AG04449 (cell line): ENCODE results near the gene ADAMTS17.

ENCODE experiments used
- CTCF ChIA-PET: fragments of 350-600 bp; formaldehyde crosslinking; extraction: SDS; loops from one replicate; lab custom pipeline; 2021; ENCODE audit warnings: antibody characterized with exemption; lab: Yijun Ruan, JAX
- POLR2A ChIA-PET: fragments of 400-600, 350-600 bp; formaldehyde crosslinking; extraction: SDS; loops from one replicate; lab custom pipeline; 2020; ENCODE audit warnings: antibody characterized with exemption, inconsistent platforms; lab: Yijun Ruan, JAX
- DNase-seq: peaks from one replicate; pipeline ENCODE4 v3.0.0-alpha.2; 2010; ENCODE audit warnings: low read depth, low spot score
- H3K4me3 ChIP-seq: 2 replicates; pipeline ENCODE4 v1.5.1; 2011; ENCODE audit warnings: low read depth, mild to moderate bottlenecking, control low read depth, low read length
- TF ChIP-seq, protein P1 (sequence below): IDR thresholded peaks from one replicate; pipeline ENCODE4 v1.5.1; 2011; ENCODE audit warnings: mild to moderate bottlenecking, moderate library complexity, low read length, control low read depth, inconsistent platforms; ENCODE audit not compliant: insufficient read depth; ENCODE audit errors: missing control alignments

Gene ADAMTS17

DNA sequence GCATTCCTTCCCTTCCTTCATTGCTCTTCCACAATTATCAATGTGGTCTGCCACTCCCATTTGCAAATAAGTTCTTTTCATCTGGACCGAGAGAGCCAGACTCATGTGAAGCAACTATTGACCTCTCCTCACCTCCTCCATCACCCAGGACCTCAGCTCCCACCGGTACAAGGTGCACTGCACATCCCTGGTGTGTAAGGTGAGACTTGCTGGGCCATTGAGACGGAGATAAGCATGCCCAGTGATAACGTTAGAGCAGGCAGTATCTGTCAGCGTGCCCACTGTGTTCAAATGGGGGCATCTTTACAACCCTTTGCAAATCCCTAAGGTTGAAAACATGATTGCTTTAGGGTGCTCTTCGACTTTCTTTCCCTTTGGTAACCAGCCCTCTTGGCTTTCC is 154.8 kb downstream of the ADAMTS17 start:
- TF ChIP-seq, protein P1, sequence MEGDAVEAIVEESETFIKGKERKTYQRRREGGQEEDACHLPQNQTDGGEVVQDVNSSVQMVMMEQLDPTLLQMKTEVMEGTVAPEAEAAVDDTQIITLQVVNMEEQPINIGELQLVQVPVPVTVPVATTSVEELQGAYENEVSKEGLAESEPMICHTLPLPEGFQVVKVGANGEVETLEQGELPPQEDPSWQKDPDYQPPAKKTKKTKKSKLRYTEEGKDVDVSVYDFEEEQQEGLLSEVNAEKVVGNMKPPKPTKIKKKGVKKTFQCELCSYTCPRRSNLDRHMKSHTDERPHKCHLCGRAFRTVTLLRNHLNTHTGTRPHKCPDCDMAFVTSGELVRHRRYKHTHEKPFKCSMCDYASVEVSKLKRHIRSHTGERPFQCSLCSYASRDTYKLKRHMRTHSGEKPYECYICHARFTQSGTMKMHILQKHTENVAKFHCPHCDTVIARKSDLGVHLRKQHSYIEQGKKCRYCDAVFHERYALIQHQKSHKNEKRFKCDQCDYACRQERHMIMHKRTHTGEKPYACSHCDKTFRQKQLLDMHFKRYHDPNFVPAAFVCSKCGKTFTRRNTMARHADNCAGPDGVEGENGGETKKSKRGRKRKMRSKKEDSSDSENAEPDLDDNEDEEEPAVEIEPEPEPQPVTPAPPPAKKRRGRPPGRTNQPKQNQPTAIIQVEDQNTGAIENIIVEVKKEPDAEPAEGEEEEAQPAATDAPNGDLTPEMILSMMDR: no peak
- ChIA-PET CTCF (no interaction called here), POLR2A (no interaction called here)
- no peak for DNase-seq
- H3K4me3 ChIP-seq: no peak overlapping the region

DNA sequence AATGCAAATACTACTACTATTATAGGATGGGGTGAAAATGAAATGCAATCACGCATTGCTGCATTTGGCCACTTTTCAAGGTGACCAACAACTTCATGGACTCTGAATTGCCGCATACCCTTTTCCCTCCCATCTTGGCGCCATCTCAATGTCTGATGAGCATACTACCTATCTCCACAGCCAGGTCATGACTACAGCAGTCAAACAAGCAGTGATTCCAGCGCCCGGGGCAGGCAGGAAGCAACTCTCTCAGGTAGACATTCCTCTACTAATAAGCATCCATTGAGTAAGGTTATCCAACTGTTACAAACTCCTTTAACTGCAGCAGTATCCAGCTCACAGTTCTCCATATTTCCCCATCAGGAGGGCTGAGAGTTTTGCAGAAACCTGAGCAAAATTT is 155.4 kb downstream of the ADAMTS17 start:
- CTCF ChIA-PET: no interaction called here
- DNase-seq: no peak
- TF ChIP-seq, protein P1: no peak
- H3K4me3 ChIP-seq: no peak overlapping the region
- POLR2A ChIA-PET: no interaction called here

DNA sequence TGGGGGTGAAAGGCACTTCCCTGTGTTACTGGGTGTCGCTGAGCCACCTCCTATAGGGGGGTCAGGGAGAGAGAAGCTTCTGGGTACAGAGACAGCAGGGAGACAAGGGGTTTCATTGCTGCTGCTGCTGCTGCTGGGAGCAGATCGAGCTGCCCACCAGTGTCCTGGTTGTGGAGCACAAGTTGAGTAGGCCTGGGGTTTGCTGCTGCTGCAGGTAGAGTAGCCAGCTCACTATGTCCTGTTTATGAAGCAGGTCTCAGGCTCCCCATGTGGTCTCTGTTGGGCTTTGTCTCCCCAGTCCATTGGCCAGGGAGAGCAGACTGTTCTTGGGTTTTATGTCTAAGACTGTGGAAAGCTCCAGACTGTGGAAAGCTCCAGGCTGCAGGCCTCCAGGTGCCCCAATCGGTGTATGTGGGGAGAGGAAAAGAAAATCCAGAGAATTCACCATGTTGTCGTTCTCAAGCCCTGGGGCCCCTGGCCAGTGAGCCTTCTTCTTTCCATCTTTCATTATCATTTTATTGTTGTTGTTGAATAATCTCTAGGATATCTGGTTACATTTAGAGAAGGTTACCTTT is 157.8 kb downstream of the ADAMTS17 start:
- no peak overlapping the region for H3K4me3 ChIP-seq
- ChIA-PET POLR2A (no interaction called here), CTCF (no interaction called here)
- DNase-seq: no peak
- TF ChIP-seq, protein P1: no peak

DNA sequence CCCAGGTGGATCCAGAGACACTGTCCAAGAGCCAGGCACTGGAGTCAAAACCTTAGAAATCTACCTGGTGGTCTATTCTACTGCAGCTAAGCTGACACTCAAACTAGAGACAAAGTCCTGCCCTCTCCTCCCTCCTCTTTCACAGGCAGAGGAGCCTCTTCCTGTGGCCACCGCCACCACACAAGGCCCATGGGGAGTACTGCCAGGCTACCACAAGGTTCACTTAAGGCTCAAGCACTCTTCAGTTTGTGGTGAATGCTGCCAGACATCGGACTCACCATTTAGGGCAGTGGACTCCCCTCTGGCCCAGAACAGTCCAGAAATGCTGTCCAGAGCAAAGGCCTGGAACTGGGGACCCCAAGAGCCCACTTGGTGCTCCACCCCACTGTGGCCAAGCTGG is 160.9 kb downstream of the ADAMTS17 start:
- CTCF ChIA-PET: no interaction called here
- POLR2A ChIA-PET: no interaction called here
- H3K4me3 ChIP-seq: no peak overlapping the region
- no peak for DNase-seq
- TF ChIP-seq, protein P1: no peak

DNA sequence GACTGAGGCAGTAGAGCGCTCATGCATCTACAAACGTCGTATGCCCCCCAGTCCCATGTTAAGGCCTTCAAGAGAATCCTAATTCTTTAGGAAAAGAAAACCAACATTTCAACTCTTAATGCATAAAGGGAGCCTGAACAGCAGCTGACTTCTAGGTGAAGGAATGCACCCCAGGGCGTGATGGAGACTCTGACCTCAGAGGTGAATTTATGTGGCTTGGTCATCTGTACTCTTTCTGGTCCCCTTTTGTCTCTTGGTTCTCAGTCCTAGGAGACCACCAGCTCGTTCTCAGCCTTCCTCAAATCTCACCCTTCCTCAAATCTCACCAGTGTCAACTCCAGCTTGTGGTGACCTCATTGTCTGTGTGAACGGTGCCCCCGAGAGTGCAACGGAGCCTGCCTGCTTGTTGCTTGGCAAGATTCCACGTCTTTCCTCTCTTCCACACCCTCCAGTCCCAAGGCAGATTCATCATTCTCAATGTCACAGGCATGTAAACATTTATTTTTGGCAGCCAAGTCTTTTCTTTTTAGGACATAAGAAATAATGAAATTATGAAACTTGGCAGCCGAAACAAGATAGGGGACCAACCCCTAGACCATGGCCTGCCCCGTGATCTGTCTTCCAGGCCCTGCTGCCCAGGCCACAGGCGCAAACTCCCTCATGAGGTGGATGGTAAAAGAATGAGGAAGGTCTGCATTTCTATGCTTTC is 166.2 kb downstream of the ADAMTS17 start:
- POLR2A ChIA-PET: no interaction called here
- CTCF ChIA-PET: no interaction called here
- TF ChIP-seq, protein P1: no peak
- H3K4me3 ChIP-seq: no peak overlapping the region
- DNase-seq: no peak

DNA sequence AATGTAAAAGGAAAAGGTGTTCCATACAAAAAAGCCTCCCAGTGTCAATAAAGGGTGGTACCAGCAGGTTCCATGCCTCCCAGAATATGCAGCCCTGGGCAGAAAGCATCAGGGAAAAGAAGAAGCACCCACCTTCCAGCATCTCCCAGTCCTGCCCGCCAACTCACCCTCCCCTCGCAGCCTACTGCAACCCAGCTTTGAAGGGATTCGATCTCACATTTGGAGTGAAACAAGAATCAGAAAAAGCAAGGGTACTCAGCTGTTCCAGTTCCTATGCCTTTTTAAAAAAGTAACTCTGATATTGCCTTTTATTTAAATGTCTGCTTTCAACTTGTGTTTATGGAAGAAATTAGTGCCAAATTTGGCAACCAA is 166.9 kb downstream of the ADAMTS17 start:
- no peak overlapping the region for H3K4me3 ChIP-seq
- ChIA-PET CTCF (no interaction called here), POLR2A (no interaction called here)
- TF ChIP-seq, protein P1: no peak
- DNase-seq: no peak
